B cell (primary cell): ENCODE results near the gene CLEC1B.

ENCODE experiments used
- EZH2 ChIP-seq: IDR thresholded peaks from 2 replicates; pipeline ENCODE4 v1.6.1; 2012; ENCODE audit warnings: borderline replicate concordance, low read depth, mild to moderate bottlenecking, moderate library complexity, low read length; ENCODE audit not compliant: insufficient read depth, poor library complexity, severe bottlenecking
- TF ChIP-seq, protein P1 (sequence below): fragments of 200-600 bp; IDR thresholded peaks from one replicate; pipeline ENCODE4 v1.8.0; 2022; ENCODE audit warnings: antibody characterized with exemption, mild to moderate bottlenecking

DNA sequence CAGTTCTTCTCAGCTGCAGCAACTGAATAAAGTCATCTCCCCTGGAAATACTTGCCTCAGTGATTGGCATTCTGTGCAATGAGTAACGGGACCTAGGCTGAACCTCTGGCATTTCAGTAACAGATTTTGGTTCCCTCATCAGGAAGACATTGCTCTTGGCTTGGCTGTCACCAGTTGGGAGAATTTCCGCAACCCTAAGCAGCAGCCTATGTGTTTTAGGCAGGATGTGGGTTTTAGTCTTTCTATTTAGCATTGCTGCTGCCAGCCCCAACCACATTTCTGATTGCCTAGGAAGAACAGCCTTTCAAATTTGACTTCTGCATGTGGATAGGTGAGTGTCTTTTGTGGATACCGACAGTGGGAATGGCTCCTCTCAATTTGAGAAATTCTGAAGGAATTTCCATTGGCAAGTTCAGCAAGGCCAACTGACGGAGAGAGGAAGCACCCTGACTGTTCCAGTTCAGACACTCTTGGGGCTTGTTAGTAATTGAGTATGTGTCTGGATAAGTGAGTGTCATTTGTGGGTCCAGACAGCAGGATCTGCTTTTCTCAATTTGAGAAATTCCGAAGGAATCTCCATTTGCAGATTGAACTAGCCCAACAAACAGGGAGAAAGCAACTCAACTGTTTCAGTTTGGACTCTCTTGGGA lies 47.8 kb downstream of the CLEC1B start:
- TF ChIP-seq, protein P1, sequence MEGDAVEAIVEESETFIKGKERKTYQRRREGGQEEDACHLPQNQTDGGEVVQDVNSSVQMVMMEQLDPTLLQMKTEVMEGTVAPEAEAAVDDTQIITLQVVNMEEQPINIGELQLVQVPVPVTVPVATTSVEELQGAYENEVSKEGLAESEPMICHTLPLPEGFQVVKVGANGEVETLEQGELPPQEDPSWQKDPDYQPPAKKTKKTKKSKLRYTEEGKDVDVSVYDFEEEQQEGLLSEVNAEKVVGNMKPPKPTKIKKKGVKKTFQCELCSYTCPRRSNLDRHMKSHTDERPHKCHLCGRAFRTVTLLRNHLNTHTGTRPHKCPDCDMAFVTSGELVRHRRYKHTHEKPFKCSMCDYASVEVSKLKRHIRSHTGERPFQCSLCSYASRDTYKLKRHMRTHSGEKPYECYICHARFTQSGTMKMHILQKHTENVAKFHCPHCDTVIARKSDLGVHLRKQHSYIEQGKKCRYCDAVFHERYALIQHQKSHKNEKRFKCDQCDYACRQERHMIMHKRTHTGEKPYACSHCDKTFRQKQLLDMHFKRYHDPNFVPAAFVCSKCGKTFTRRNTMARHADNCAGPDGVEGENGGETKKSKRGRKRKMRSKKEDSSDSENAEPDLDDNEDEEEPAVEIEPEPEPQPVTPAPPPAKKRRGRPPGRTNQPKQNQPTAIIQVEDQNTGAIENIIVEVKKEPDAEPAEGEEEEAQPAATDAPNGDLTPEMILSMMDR = no peak
- TF ChIP-seq EZH2 = no peak
